ENCODE results near the gene HECTD3.

GRCh38 chr1:45033356-45033755, 22.2 kb upstream of the HECTD3 start:
- TF ChIP-seq, protein P1, sequence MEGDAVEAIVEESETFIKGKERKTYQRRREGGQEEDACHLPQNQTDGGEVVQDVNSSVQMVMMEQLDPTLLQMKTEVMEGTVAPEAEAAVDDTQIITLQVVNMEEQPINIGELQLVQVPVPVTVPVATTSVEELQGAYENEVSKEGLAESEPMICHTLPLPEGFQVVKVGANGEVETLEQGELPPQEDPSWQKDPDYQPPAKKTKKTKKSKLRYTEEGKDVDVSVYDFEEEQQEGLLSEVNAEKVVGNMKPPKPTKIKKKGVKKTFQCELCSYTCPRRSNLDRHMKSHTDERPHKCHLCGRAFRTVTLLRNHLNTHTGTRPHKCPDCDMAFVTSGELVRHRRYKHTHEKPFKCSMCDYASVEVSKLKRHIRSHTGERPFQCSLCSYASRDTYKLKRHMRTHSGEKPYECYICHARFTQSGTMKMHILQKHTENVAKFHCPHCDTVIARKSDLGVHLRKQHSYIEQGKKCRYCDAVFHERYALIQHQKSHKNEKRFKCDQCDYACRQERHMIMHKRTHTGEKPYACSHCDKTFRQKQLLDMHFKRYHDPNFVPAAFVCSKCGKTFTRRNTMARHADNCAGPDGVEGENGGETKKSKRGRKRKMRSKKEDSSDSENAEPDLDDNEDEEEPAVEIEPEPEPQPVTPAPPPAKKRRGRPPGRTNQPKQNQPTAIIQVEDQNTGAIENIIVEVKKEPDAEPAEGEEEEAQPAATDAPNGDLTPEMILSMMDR (IDR thresholded peaks at IDR 0.05; ENCODE audit: low read depth, low read length, missing input control): no peak
- no peak for TF ChIP-seq ZBTB33 (IDR thresholded peaks at IDR 0.05)
- TF ChIP-seq TAF1 (conservative IDR thresholded peaks at IDR 0.05): no peak
- no peak for TF ChIP-seq GABPA (IDR thresholded peaks at IDR 0.05 in 1 of 2, conservative IDR thresholded peaks at IDR 0.05 in 1 of 2)
- TF ChIP-seq ATF3 (IDR thresholded peaks at IDR 0.05): no peak
- TF ChIP-seq, protein P2, sequence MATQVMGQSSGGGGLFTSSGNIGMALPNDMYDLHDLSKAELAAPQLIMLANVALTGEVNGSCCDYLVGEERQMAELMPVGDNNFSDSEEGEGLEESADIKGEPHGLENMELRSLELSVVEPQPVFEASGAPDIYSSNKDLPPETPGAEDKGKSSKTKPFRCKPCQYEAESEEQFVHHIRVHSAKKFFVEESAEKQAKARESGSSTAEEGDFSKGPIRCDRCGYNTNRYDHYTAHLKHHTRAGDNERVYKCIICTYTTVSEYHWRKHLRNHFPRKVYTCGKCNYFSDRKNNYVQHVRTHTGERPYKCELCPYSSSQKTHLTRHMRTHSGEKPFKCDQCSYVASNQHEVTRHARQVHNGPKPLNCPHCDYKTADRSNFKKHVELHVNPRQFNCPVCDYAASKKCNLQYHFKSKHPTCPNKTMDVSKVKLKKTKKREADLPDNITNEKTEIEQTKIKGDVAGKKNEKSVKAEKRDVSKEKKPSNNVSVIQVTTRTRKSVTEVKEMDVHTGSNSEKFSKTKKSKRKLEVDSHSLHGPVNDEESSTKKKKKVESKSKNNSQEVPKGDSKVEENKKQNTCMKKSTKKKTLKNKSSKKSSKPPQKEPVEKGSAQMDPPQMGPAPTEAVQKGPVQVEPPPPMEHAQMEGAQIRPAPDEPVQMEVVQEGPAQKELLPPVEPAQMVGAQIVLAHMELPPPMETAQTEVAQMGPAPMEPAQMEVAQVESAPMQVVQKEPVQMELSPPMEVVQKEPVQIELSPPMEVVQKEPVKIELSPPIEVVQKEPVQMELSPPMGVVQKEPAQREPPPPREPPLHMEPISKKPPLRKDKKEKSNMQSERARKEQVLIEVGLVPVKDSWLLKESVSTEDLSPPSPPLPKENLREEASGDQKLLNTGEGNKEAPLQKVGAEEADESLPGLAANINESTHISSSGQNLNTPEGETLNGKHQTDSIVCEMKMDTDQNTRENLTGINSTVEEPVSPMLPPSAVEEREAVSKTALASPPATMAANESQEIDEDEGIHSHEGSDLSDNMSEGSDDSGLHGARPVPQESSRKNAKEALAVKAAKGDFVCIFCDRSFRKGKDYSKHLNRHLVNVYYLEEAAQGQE (IDR thresholded peaks at IDR 0.05): no peak
- TF ChIP-seq SP1 (IDR thresholded peaks at IDR 0.05): no peak
- TF ChIP-seq RAD21 (IDR thresholded peaks at IDR 0.05): no peak
- TF ChIP-seq YY1 (IDR thresholded peaks at IDR 0.05): no peak

Data from liver (tissue), 3 donors.